Mammary epithelial cell (primary cell): Measurements from ENCODE around the gene SLC25A45.

Source experiments
- CTCF ChIP-seq, 2 donors: IDR thresholded peaks in 1 of 2; conservative IDR thresholded peaks in 1 of 2; 2 replicates each; pipeline ENCODE4 v1.5.1; 2011 to 2012; ENCODE audit warnings: inconsistent platforms in 2 of 2, low read length in 2 of 2, mild to moderate bottlenecking in 2 of 2, control low read depth in 1 of 2, low read depth in 1 of 2; ENCODE audit not compliant: insufficient read depth in 1 of 2; ENCODE audit errors: extremely low read depth in 1 of 2
- EZH2 ChIP-seq: IDR thresholded peaks from 2 replicates; pipeline ENCODE4 v1.6.1; 2012; ENCODE audit warnings: low read length, inconsistent platforms, borderline replicate concordance

GRCh38 chr11:65415499-65416340 is 33.3 kb upstream of the SLC25A45 start:
- no peak for TF ChIP-seq CTCF (conservative IDR thresholded peaks at IDR 0.05 in 1 of 2, IDR thresholded peaks at IDR 0.05 in 1 of 2; ENCODE audit: extremely low read depth in 1 of 2, insufficient read depth in 1 of 2, low read depth in 1 of 2, low read length in 2 of 2)
- no peak for TF ChIP-seq EZH2
